SK-N-SH (cell line): Measurements from ENCODE around the gene OXSM. TPM values are rescaled to one million over a fixed set of nuclear protein-coding genes. Genes with fewer than 3 reads are reported as not detected.
A peak's percentile ranks its signal among the peaks of the same experiment; 100 is the strongest.

ENCODE experiments used
- CTCF ChIA-PET: fragments of 300-600, 350-600 bp; formaldehyde crosslinking; extraction: SDS; loops from one replicate; lab custom pipeline; 2021; lab: Yijun Ruan, JAX
- POLR2A ChIA-PET: fragments of 350-600 bp; sonication (Branson Sonifier 250); formaldehyde crosslinking; extraction: SDS; loops from one replicate; lab custom pipeline; 2020; ENCODE audit warnings: antibody characterized with exemption, inconsistent platforms; lab: Yijun Ruan, JAX
- DNase-seq: peaks from one replicate; pipeline ENCODE4 v3.0.0; 2012
- H2AFZ ChIP-seq: fragments of 200-600 bp; sonication (generic); 2 replicates; pipeline ENCODE4 v1.8.1; 2016; ENCODE audit warnings: antibody characterized with exemption, mild to moderate bottlenecking, low read depth
- H3F3A ChIP-seq: fragments of 200-600 bp; sonication (generic); replicated peaks from 2 replicates; pipeline ENCODE3; 2016; ENCODE audit warnings: antibody characterized with exemption, mild to moderate bottlenecking; ENCODE audit not compliant: insufficient read depth
- H3K27ac ChIP-seq, 2 experiments: fragments of 200-500 bp in 1 of 2; fragments of 200-600 bp in 1 of 2; sonication (Bioruptor generic) in 1 of 2; sonication (generic), shearing (Covaris generic) in 1 of 2; 2 replicates each; pipeline versions ENCODE4 v1.5.1 to v1.6.1; 2014 to 2016; ENCODE audit warnings: low read depth in 2 of 2, inconsistent platforms in 1 of 2, low read length in 1 of 2, mild to moderate bottlenecking in 1 of 2, mixed read lengths in 1 of 2
- H3K27me3 ChIP-seq: fragments of 200-600 bp; sonication (generic), shearing (Covaris generic); 2 replicates; pipeline ENCODE4 v1.6.1; 2016; ENCODE audit warnings: mixed run types; ENCODE audit not compliant: insufficient read depth
- H3K36me3 ChIP-seq, 2 experiments: fragments of 200-500 bp in 1 of 2; fragments of 200-600 bp in 1 of 2; sonication (Bioruptor generic) in 1 of 2; sonication (generic) in 1 of 2; replicated peaks in 1 of 2; 2 replicates each; pipeline versions ENCODE3 to v1.5.1; 2014 to 2016; ENCODE audit warnings: low read length in 1 of 2, mild to moderate bottlenecking in 1 of 2; ENCODE audit not compliant: insufficient read depth in 2 of 2, control insufficient read depth in 1 of 2
- H3K4me1 ChIP-seq, 2 experiments: fragments of 200-500 bp in 1 of 2; fragments of 200-600 bp in 1 of 2; sonication (Bioruptor generic) in 1 of 2; sonication (generic), shearing (Covaris generic) in 1 of 2; 2 replicates each; pipeline versions ENCODE4 v1.5.1 to v1.6.1; 2014 to 2016; ENCODE audit warnings: low read depth in 1 of 2, low read length in 1 of 2, mixed run types in 1 of 2; ENCODE audit not compliant: insufficient read depth in 2 of 2, control insufficient read depth in 1 of 2
- H3K4me2 ChIP-seq: fragments of 200-600 bp; sonication (generic), shearing (Covaris generic); 2 replicates; pipeline ENCODE4 v1.6.1; 2017; ENCODE audit warnings: mixed run types
- H3K4me3 ChIP-seq, 2 experiments: fragments of 200-500 bp in 1 of 2; fragments of 200-600 bp in 1 of 2; sonication (Bioruptor generic) in 1 of 2; sonication (generic), shearing (Covaris generic) in 1 of 2; 2 replicates each; pipeline versions ENCODE4 v1.5.1 to v1.8.1; 2014 to 2016; ENCODE audit warnings: low read depth in 2 of 2, inconsistent platforms in 1 of 2, low read length in 1 of 2, mild to moderate bottlenecking in 1 of 2, mixed read lengths in 1 of 2, moderate library complexity in 1 of 2
- H3K79me2 ChIP-seq: fragments of 200-600 bp; sonication (generic); 2 replicates; pipeline ENCODE4 v1.8.1; 2017; ENCODE audit warnings: mild to moderate bottlenecking; ENCODE audit not compliant: insufficient read depth
- H3K9ac ChIP-seq: fragments of 200-600 bp; sonication (generic); 2 replicates; pipeline ENCODE4 v1.6.1; 2017; ENCODE audit warnings: mixed run types
- H3K9me2 ChIP-seq: fragments of 200-600 bp; sonication (generic); 2 replicates; pipeline ENCODE4 v1.6.1; 2017; ENCODE audit warnings: mixed run types
- H3K9me3 ChIP-seq: fragments of 200-600 bp; sonication (generic); 2 replicates; pipeline ENCODE4 v1.6.1; 2017; ENCODE audit warnings: mixed run types, mild to moderate bottlenecking, moderate library complexity
- H4K20me1 ChIP-seq: fragments of 200-600 bp; sonication (generic); 2 replicates; pipeline ENCODE4 v1.6.1; 2017; ENCODE audit warnings: mild to moderate bottlenecking, mixed run types; ENCODE audit not compliant: insufficient read depth
- CHD2 ChIP-seq: fragments of 150-350 bp; IDR thresholded peaks from 2 replicates; pipeline ENCODE4 v1.6.1; 2018; ENCODE audit warnings: low read length; ENCODE audit not compliant: partially characterized antibody
- EP300 ChIP-seq, 2 experiments: IDR thresholded peaks; 2 replicates each; pipeline versions ENCODE4 v1.4.0 to v1.6.1; 2012; ENCODE audit warnings: borderline replicate concordance in 1 of 2, low read depth in 1 of 2, low read length in 1 of 2
- EZH2phosphoT487 ChIP-seq: fragments of 200-600 bp; sonication (generic); IDR thresholded peaks from 2 replicates; pipeline ENCODE4 v1.6.1; 2017; ENCODE audit warnings: low read depth, mixed run types, mild to moderate bottlenecking, antibody characterized with exemption, moderate library complexity, borderline replicate concordance
- FOXJ3 ChIP-seq: sonication (generic); formaldehyde crosslinking; IDR thresholded peaks from 2 replicates; pipeline ENCODE4 v1.5.1; 2020; ENCODE audit warnings: mild to moderate bottlenecking, missing genetic modification reagents
- FOXM1 ChIP-seq: IDR thresholded peaks from 2 replicates; pipeline ENCODE4 v1.4.0; 2012; ENCODE audit warnings: low read depth, mild to moderate bottlenecking
- JUND ChIP-seq: IDR thresholded peaks from 2 replicates; pipeline ENCODE4 v1.4.0; 2012
- MAX ChIP-seq: IDR thresholded peaks from 2 replicates; pipeline ENCODE4 v1.4.0; 2012; ENCODE audit warnings: low read depth
- MEF2A ChIP-seq: IDR thresholded peaks from 2 replicates; pipeline ENCODE4 v1.4.0; 2012; ENCODE audit warnings: low read depth, borderline replicate concordance
- MXI1 ChIP-seq: IDR thresholded peaks from 2 replicates; pipeline ENCODE4 v1.6.1; 2012; ENCODE audit warnings: mild to moderate bottlenecking, low read depth, low read length, improper control_type of control experiment
- NFIC ChIP-seq: IDR thresholded peaks from 2 replicates; pipeline ENCODE4 v1.4.0; 2012; ENCODE audit warnings: borderline replicate concordance
- NRF1 ChIP-seq: IDR thresholded peaks from 2 replicates; pipeline ENCODE4 v1.6.1; 2012; ENCODE audit warnings: low read depth, mild to moderate bottlenecking, low read length
- POLR2AphosphoS5 ChIP-seq: IDR thresholded peaks from 2 replicates; pipeline ENCODE4 v1.6.1; 2012; ENCODE audit warnings: low read depth, low read length
- RAD21 ChIP-seq: IDR thresholded peaks from 2 replicates; pipeline ENCODE4 v1.6.1; 2012; ENCODE audit warnings: mild to moderate bottlenecking, low read length
- RCOR1 ChIP-seq: fragments of 150-350 bp; IDR thresholded peaks from 2 replicates; pipeline ENCODE4 v1.6.1; 2017; ENCODE audit warnings: antibody characterized with exemption, low read length
- RFX5 ChIP-seq: IDR thresholded peaks from 2 replicates; pipeline ENCODE4 v1.6.1; 2012; ENCODE audit warnings: mild to moderate bottlenecking, improper control_type of control experiment, low read length
- RXRA ChIP-seq: IDR thresholded peaks from 2 replicates; pipeline ENCODE4 v1.4.0; 2012; ENCODE audit warnings: low read depth, mild to moderate bottlenecking, borderline replicate concordance
- SIN3A ChIP-seq: IDR thresholded peaks from 2 replicates; pipeline ENCODE4 v1.6.1; 2012; ENCODE audit warnings: low read depth, mild to moderate bottlenecking, low read length, moderate library complexity, borderline replicate concordance
- SMC3 ChIP-seq: IDR thresholded peaks from 2 replicates; pipeline ENCODE4 v1.6.1; 2012; ENCODE audit warnings: low read depth, low read length, improper control_type of control experiment
- TAF1 ChIP-seq: IDR thresholded peaks from 2 replicates; pipeline ENCODE4 v1.6.1; 2012; ENCODE audit warnings: low read depth, mild to moderate bottlenecking, low read length, moderate library complexity, borderline replicate concordance
- TCF12 ChIP-seq: IDR thresholded peaks from 2 replicates; pipeline ENCODE4 v1.4.0; 2012
- TEAD4 ChIP-seq: IDR thresholded peaks from 2 replicates; pipeline ENCODE4 v1.4.0; 2012; ENCODE audit warnings: mild to moderate bottlenecking, borderline replicate concordance; ENCODE audit not compliant: insufficient read depth
- USF1 ChIP-seq: IDR thresholded peaks from 2 replicates; pipeline ENCODE4 v1.4.0; 2012; ENCODE audit warnings: low read depth, borderline replicate concordance
- YY1 ChIP-seq: IDR thresholded peaks from 2 replicates; pipeline ENCODE4 v1.4.0; 2012; ENCODE audit warnings: low read depth, mild to moderate bottlenecking
- WGBS: methylation state at CpG from one replicate; pipeline ENCODE4 v1.1.6; 2017; ENCODE audit warnings: low lambda C conversion rate; 5-methylcytosine and 5-hydroxymethylcytosine counted together
- polyA plus RNA-seq, 3 experiments: library from polyadenylated mRNA; depleted of rRNA; stranded (reverse); fragments of >200 nt; gene quantifications; 2 replicates each; pipeline ENCODE4 v1.2.3, GENCODE V29; 2012
- TF ChIP-seq, protein P1 (sequence below): fragments of 150-350 bp; IDR thresholded peaks from 2 replicates; pipeline ENCODE4 v1.6.1; 2016; ENCODE audit warnings: mild to moderate bottlenecking, low read depth, low read length
- TF ChIP-seq, protein P2 (sequence below): fragments of 200-600 bp; sonication (generic); IDR thresholded peaks from 2 replicates; pipeline ENCODE4 v1.6.1; 2017; ENCODE audit warnings: antibody characterized with exemption, mild to moderate bottlenecking, moderate library complexity

The OXSM gene
- polyA plus RNA-seq, 1 of the 3 experiments (the other 2 are of a cell fraction), result 12.1 TPM

DNA sequence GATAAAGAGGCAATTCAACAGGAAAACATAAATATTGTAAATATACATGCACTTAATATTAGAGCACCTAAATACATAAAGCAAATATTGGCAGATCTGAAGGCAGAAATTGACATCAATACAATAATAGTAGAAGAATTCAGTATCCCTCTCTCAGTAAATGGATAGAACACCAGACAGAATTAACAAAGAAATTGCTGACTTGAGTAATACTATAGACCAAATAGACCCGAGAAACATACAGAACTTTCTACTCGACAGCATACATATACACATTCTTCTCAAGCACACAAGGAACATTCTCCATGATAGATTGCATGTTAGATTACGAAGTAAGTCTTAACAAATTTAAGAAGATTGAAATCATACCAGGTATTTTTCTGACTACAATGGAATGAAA, 50.2 kb downstream of the OXSM start:
- TF ChIP-seq NFIC, result no peak
- no peak for TF ChIP-seq RFX5
- no peak for TF ChIP-seq CHD2
- no peak for TF ChIP-seq MXI1
- Histone ChIP-seq H3K79me2 (no peaks in the 10 kb centered on the region), H3K27me3 (no peaks in the 10 kb centered on the region), H3F3A (no peaks in the 10 kb centered on the region), H2AFZ (no peak overlapping the region), H4K20me1 (no peaks in the 10 kb centered on the region), H3K9me3 (no peaks in the 10 kb centered on the region), H3K9me2 (no peaks in the 10 kb centered on the region), H3K27ac (no peak overlapping the region), H3K4me2 (no peak overlapping the region), H3K9ac (no peak overlapping the region), H3K4me3 (no peak overlapping the region), H3K36me3 (no peaks in the 10 kb centered on the region), H3K4me1 (no peaks in the 10 kb centered on the region)
- no peak for DNase-seq
- ChIA-PET POLR2A (no interaction called here), CTCF (no interaction called here)
- 75% methylated on average over 3 of the region's 3 CpGs for WGBS

- Histone ChIP-seq H3K27ac (no peak overlapping the region), H3K4me3 (no peak overlapping the region), H3K79me2 (no peaks in the 10 kb centered on the region), H4K20me1 (no peaks in the 10 kb centered on the region), H3K9me3 (no peaks in the 10 kb centered on the region), H3K27me3 (no peaks in the 10 kb centered on the region), H3K4me1 (no peaks in the 10 kb centered on the region), H3K36me3 (no peaks in the 10 kb centered on the region), H3K9me2 (no peaks in the 10 kb centered on the region), H3K4me2 (no peak overlapping the region), H3F3A (no peaks in the 10 kb centered on the region), H3K9ac (no peak overlapping the region), H2AFZ (no peak overlapping the region)
- ChIA-PET POLR2A (no interaction called here), CTCF (interaction anchor here (1.0 kb wide), 1 partner anchor 14 kb away, joined by 6 read pairs; no protein-coding TSS in a partner anchor)
- WGBS, result 46% methylated on average over 3 of the region's 3 CpGs
- no peak for TF ChIP-seq EZH2phosphoT487
- no peak for TF ChIP-seq TCF12
- TF ChIP-seq, protein P1, sequence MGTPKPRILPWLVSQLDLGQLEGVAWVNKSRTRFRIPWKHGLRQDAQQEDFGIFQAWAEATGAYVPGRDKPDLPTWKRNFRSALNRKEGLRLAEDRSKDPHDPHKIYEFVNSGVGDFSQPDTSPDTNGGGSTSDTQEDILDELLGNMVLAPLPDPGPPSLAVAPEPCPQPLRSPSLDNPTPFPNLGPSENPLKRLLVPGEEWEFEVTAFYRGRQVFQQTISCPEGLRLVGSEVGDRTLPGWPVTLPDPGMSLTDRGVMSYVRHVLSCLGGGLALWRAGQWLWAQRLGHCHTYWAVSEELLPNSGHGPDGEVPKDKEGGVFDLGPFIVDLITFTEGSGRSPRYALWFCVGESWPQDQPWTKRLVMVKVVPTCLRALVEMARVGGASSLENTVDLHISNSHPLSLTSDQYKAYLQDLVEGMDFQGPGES, result no peak
- TF ChIP-seq MXI1, result no peak
- TF ChIP-seq USF1, result no peak
- peak; percentile 64 for TF ChIP-seq RAD21
- TF ChIP-seq JUND, result no peak
- TF ChIP-seq FOXM1, result no peak
- TF ChIP-seq TAF1, result no peak
- no peak for TF ChIP-seq YY1
- no peak for TF ChIP-seq NRF1
- no peak for TF ChIP-seq RXRA
- TF ChIP-seq, protein P2, sequence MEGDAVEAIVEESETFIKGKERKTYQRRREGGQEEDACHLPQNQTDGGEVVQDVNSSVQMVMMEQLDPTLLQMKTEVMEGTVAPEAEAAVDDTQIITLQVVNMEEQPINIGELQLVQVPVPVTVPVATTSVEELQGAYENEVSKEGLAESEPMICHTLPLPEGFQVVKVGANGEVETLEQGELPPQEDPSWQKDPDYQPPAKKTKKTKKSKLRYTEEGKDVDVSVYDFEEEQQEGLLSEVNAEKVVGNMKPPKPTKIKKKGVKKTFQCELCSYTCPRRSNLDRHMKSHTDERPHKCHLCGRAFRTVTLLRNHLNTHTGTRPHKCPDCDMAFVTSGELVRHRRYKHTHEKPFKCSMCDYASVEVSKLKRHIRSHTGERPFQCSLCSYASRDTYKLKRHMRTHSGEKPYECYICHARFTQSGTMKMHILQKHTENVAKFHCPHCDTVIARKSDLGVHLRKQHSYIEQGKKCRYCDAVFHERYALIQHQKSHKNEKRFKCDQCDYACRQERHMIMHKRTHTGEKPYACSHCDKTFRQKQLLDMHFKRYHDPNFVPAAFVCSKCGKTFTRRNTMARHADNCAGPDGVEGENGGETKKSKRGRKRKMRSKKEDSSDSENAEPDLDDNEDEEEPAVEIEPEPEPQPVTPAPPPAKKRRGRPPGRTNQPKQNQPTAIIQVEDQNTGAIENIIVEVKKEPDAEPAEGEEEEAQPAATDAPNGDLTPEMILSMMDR, result peak; percentile 54
- no peak for TF ChIP-seq EP300 (IDR thresholded peaks at IDR 0.05; ENCODE audit: borderline replicate concordance in 1 of 2, low read depth in 1 of 2, low read length in 1 of 2)
- 0 out of 2 replicates have a peak, but pooled peaks have one; percentile 8 for TF ChIP-seq SMC3
- TF ChIP-seq RCOR1, result no peak
- TF ChIP-seq SIN3A, result no peak
- TF ChIP-seq NFIC, result no peak
- no peak for TF ChIP-seq TEAD4
- no peak for TF ChIP-seq RFX5
- TF ChIP-seq POLR2AphosphoS5, result no peak
- no peak for TF ChIP-seq MAX
- no peak for TF ChIP-seq MEF2A
- TF ChIP-seq FOXJ3, result no peak
- no peak for DNase-seq
These were observed 53.4 kb downstream of the OXSM start for GRCh38 chr3:25843332-25843731.
